Endothelial cell of umbilical vein (primary cell): Measurements from ENCODE around the gene AK5. TPM values are rescaled to one million over a fixed set of nuclear protein-coding genes. Genes with fewer than 3 reads are reported as not detected.

Source experiments
- BruUV-seq: library from RNA; stranded (reverse); fragments of 400-500 nt; replicated peaks from 2 replicates; lab custom pipeline; 2021; lab: Mats Ljungman, UMichigan
- CTCF ChIA-PET: fragments of 300-600, 350-600 bp; sonication (Branson Sonifier 250); formaldehyde crosslinking; loops from one replicate; lab custom pipeline; 2021; ENCODE audit warnings: antibody characterized with exemption, inconsistent platforms; lab: Charles Lee
- POLR2A ChIA-PET: fragments of 300-600, 350-600 bp; sonication (Branson Sonifier 250); formaldehyde crosslinking; loops from one replicate; lab custom pipeline; 2021; ENCODE audit warnings: antibody characterized with exemption, inconsistent platforms; lab: Charles Lee
- DNase-seq: peaks from one replicate; pipeline ENCODE4 v3.0.0-alpha.2; 2011; ENCODE audit warnings: low read depth, low spot score
- FAIRE-seq: peaks from 2 replicates; lab custom pipeline; 2011; peaks lifted over from hg19 to GRCh38; lab: Jason Lieb, UNC
- H2AFZ ChIP-seq: 2 replicates; pipeline ENCODE4 v1.6.0; 2012; ENCODE audit warnings: low read depth, low read length, control low read depth, inconsistent platforms
- H3K27ac ChIP-seq: 2 replicates; pipeline ENCODE4 v1.5.1; 2011; ENCODE audit warnings: low read depth, mild to moderate bottlenecking, control low read depth, low read length, moderate library complexity; ENCODE audit not compliant: insufficient read depth
- H3K27me3 ChIP-seq, 2 experiments: 2 replicates each; pipeline versions ENCODE4 v1.6.0 to v1.6.1; 2011; ENCODE audit warnings: low read length in 2 of 2, mixed read lengths in 1 of 2; ENCODE audit not compliant: control insufficient read depth in 2 of 2, insufficient read depth in 2 of 2
- H3K36me3 ChIP-seq, 2 experiments: 2 replicates in 1 of 2; 3 replicates in 1 of 2; pipeline ENCODE4 v1.5.1; 2011; ENCODE audit warnings: low read length in 2 of 2, mild to moderate bottlenecking in 1 of 2, moderate library complexity in 1 of 2; ENCODE audit not compliant: control insufficient read depth in 2 of 2, insufficient read depth in 2 of 2; ENCODE audit errors: extremely low read depth in 1 of 2
- H3K4me1 ChIP-seq: 3 replicates; pipeline ENCODE4 v1.5.1; 2011; ENCODE audit warnings: mild to moderate bottlenecking, low read length; ENCODE audit not compliant: control insufficient read depth, insufficient read depth; ENCODE audit errors: extremely low read depth
- H3K4me2 ChIP-seq: 2 replicates; pipeline ENCODE4 v1.6.1; 2011; ENCODE audit warnings: low read length, control low read depth, mixed read lengths; ENCODE audit not compliant: insufficient read depth
- H3K4me3 ChIP-seq, 3 experiments: fragments of 200-600 bp in 1 of 3; sonication (generic), shearing (Covaris generic) in 1 of 3; replicated peaks in 1 of 3; 2 replicates each; pipeline ENCODE4 v1.5.1; 2011 to 2016; ENCODE audit warnings: control low read depth in 3 of 3, low read length in 3 of 3, mild to moderate bottlenecking in 2 of 3, inconsistent platforms in 1 of 3, low read depth in 1 of 3, moderate library complexity in 1 of 3; ENCODE audit not compliant: insufficient read depth in 1 of 3
- H3K79me2 ChIP-seq: 2 replicates; pipeline ENCODE4 v1.6.0; 2012; ENCODE audit warnings: low read length, inconsistent platforms; ENCODE audit not compliant: control insufficient read depth, insufficient read depth
- H3K9ac ChIP-seq: replicated peaks from 2 replicates; pipeline ENCODE3; 2011; ENCODE audit warnings: low read length, control low read depth; ENCODE audit not compliant: insufficient read depth; ENCODE audit errors: extremely low read depth
- H3K9me1 ChIP-seq: replicated peaks from 3 replicates; pipeline ENCODE4 v1.6.0; 2011; ENCODE audit warnings: mild to moderate bottlenecking, low read length; ENCODE audit not compliant: control insufficient read depth, insufficient read depth; ENCODE audit errors: extremely low read depth
- H3K9me3 ChIP-seq: replicated peaks from 2 replicates; pipeline ENCODE4 v1.5.1; 2012; ENCODE audit warnings: low read length, inconsistent platforms; ENCODE audit not compliant: control insufficient read depth, insufficient read depth
- H4K20me1 ChIP-seq: replicated peaks from 2 replicates; pipeline ENCODE3; 2011; ENCODE audit warnings: mild to moderate bottlenecking, low read length; ENCODE audit not compliant: control insufficient read depth, insufficient read depth; ENCODE audit errors: extremely low read depth
- EZH2 ChIP-seq: IDR thresholded peaks from 2 replicates; pipeline ENCODE4 v1.6.1; 2012; ENCODE audit warnings: borderline replicate concordance, low read depth, mild to moderate bottlenecking, moderate library complexity, low read length, inconsistent platforms; ENCODE audit not compliant: severe bottlenecking
- FOS ChIP-seq: IDR thresholded peaks from 2 replicates; pipeline ENCODE4 v1.6.1; 2011; ENCODE audit warnings: mild to moderate bottlenecking, low read length, moderate library complexity, borderline replicate concordance; ENCODE audit not compliant: insufficient read depth
- GATA2 ChIP-seq: IDR thresholded peaks from 2 replicates; pipeline ENCODE4 v1.7.0; 2011; ENCODE audit warnings: low read depth, mild to moderate bottlenecking, moderate library complexity, mixed read lengths, low read length; ENCODE audit not compliant: insufficient read length, insufficient read depth
- JUN ChIP-seq: IDR thresholded peaks from 2 replicates; pipeline ENCODE4 v1.6.1; 2011; ENCODE audit warnings: borderline replicate concordance, low read depth; ENCODE audit not compliant: insufficient read length, insufficient read depth
- MYC ChIP-seq: IDR thresholded peaks from one replicate; pipeline ENCODE4 v1.6.1; 2011; ENCODE audit warnings: mild to moderate bottlenecking, low read depth, low read length
- POLR2A ChIP-seq: IDR thresholded peaks from 2 replicates; pipeline ENCODE4 v1.6.1; 2012; ENCODE audit warnings: low read depth, mild to moderate bottlenecking, control low read depth, low read length
- POLR2AphosphoS5 ChIP-seq: IDR thresholded peaks from 2 replicates; pipeline ENCODE4 v1.6.1; 2012; ENCODE audit warnings: low read depth, mild to moderate bottlenecking, control low read depth, low read length, moderate library complexity; ENCODE audit not compliant: insufficient read depth
- dilution Hi-C: fragments of 300-500 bp; cut with MboI; formaldehyde crosslinking; loops from one replicate; pipeline ENCODE4 v1.15.0; 2019; ENCODE audit warnings: low sequenced_read_pairs; ENCODE audit not compliant: extremely low pct_ligation_motif_present
- intact Hi-C: fragments of 100-400 bp; cut with micrococcal nuclease; formaldehyde crosslinking; loops from one replicate; pipeline ENCODE4 v1.10.0; 2022
- polyA plus RNA-seq, 4 experiments: library from polyadenylated mRNA; depleted of rRNA in 3 of 4; stranded (reverse) in 3 of 4; unstranded in 1 of 4; fragments of >200 nt; gene quantifications; 2 replicates each; pipeline versions ENCODE4 v1.2.1 to v1.2.3, GENCODE V29; 2011 to 2012; ENCODE audit warnings: missing spikeins in 1 of 4
- total RNA-seq: library from RNA; stranded (reverse); gene quantifications from 2 replicates; pipeline ENCODE4 v1.2.3, GENCODE V29; 2021
- TF ChIP-seq, protein P1 (sequence below), 2 donors: IDR thresholded peaks; 1 replicate in 1 of 2; 2 replicates in 1 of 2; pipeline ENCODE4 v1.5.1; 2011; ENCODE audit warnings: low read length in 2 of 2, mild to moderate bottlenecking in 2 of 2, moderate library complexity in 2 of 2, control low read depth in 1 of 2, inconsistent platforms in 1 of 2, low read depth in 1 of 2; ENCODE audit not compliant: insufficient read depth in 1 of 2; ENCODE audit errors: extremely low read depth in 1 of 2
- TF ChIP-seq, protein P2 (sequence below): IDR thresholded peaks from 2 replicates; pipeline ENCODE4 v1.6.1; 2011; ENCODE audit not compliant: insufficient read depth, insufficient read length

The AK5 gene
- total and polyA plus RNA-seq, 2 donors (not counting 3 experiments of a cell fraction or from before 2014, with no cell fraction given): 5.0 to 7.5 TPM

GRCh38 chr1:77313491-77313890, 31.7 kb downstream of the AK5 start:
- Histone ChIP-seq H3K27ac (no peak overlapping the region), H3K79me2 (no peaks in the 10 kb centered on the region), H3K4me2 (no peak overlapping the region), H4K20me1 (no peaks in the 10 kb centered on the region), H3K4me1 (no peaks in the 10 kb centered on the region), H3K36me3 (no peaks in the 10 kb centered on the region), H3K4me3 (no peak overlapping the region), H3K9ac (no peak overlapping the region), H2AFZ (peak overlapping the region; percentile 14), H3K9me3 (no peaks in the 10 kb centered on the region), H3K27me3 (no peaks in the 10 kb centered on the region), H3K9me1 (no peaks in the 10 kb centered on the region)
- no peak for FAIRE-seq
- intact Hi-C loops: loop anchor here (2.0 kb wide), 1 partner anchor 165 kb away; no protein-coding TSS in a partner anchor
- ChIA-PET CTCF (interaction anchor here (1.1 kb wide), 1 partner anchor 18 kb away, joined by 4 read pairs; no protein-coding TSS in a partner anchor), POLR2A (no interaction called here)
- no peak for TF ChIP-seq POLR2A
- TF ChIP-seq, protein P1, sequence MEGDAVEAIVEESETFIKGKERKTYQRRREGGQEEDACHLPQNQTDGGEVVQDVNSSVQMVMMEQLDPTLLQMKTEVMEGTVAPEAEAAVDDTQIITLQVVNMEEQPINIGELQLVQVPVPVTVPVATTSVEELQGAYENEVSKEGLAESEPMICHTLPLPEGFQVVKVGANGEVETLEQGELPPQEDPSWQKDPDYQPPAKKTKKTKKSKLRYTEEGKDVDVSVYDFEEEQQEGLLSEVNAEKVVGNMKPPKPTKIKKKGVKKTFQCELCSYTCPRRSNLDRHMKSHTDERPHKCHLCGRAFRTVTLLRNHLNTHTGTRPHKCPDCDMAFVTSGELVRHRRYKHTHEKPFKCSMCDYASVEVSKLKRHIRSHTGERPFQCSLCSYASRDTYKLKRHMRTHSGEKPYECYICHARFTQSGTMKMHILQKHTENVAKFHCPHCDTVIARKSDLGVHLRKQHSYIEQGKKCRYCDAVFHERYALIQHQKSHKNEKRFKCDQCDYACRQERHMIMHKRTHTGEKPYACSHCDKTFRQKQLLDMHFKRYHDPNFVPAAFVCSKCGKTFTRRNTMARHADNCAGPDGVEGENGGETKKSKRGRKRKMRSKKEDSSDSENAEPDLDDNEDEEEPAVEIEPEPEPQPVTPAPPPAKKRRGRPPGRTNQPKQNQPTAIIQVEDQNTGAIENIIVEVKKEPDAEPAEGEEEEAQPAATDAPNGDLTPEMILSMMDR (IDR thresholded peaks at IDR 0.05; ENCODE audit: extremely low read depth in 1 of 2, insufficient read depth in 1 of 2, low read depth in 1 of 2, low read length in 2 of 2): peak; percentile 18 to 55
- DNase-seq: peak; percentile 24
- dilution Hi-C loops: no loop called here
- BruUV-seq: no TSS peak

DNA sequence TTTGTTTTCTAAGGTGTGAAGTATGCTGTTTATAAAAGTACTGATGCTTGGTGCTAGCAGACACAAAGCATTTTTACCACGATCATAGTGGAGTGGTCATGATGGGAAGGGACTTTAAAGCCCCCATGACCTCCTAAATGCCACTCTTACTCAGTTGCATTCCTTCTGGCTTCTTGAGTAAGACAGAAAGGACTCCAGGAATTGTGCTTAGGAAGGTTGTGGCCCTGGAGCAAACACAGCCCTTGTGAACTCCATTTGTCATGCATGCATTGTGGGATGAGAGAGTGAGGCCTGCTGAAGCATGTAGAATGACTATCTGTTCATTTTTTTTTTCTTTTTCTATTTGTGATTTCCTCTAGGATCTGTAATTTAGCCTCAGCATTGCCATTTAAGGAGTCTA, 34.2 kb downstream of the AK5 start:
- Histone ChIP-seq H2AFZ (no peak overlapping the region), H3K4me2 (no peak overlapping the region), H3K9me3 (no peaks in the 10 kb centered on the region), H3K79me2 (no peaks in the 10 kb centered on the region), H4K20me1 (no peaks in the 10 kb centered on the region), H3K27ac (no peak overlapping the region), H3K27me3 (no peaks in the 10 kb centered on the region), H3K4me3 (no peak overlapping the region), H3K36me3 (no peaks in the 10 kb centered on the region), H3K9ac (no peak overlapping the region), H3K9me1 (no peaks in the 10 kb centered on the region), H3K4me1 (no peaks in the 10 kb centered on the region)
- TF ChIP-seq, protein P2, sequence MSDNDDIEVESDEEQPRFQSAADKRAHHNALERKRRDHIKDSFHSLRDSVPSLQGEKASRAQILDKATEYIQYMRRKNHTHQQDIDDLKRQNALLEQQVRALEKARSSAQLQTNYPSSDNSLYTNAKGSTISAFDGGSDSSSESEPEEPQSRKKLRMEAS: no peak
- no peak for TF ChIP-seq GATA2
- no peak for TF ChIP-seq POLR2A
- no peak for TF ChIP-seq FOS
- no peak for TF ChIP-seq EZH2
- TF ChIP-seq POLR2AphosphoS5: no peak
- no peak for TF ChIP-seq MYC
- TF ChIP-seq, protein P1 (IDR thresholded peaks at IDR 0.05; ENCODE audit: extremely low read depth in 1 of 2, insufficient read depth in 1 of 2, low read depth in 1 of 2, low read length in 2 of 2): no peak
- TF ChIP-seq JUN: no peak
- DNase-seq (no peak), FAIRE-seq (no peak)
- dilution Hi-C loops (no loop called here), intact Hi-C loops (no loop called here)
- no TSS peak for BruUV-seq
- POLR2A ChIA-PET: no interaction called here
- CTCF ChIA-PET: interaction anchor here (1.6 kb wide), 1 partner anchor 15 kb away, joined by 4 read pairs; no protein-coding TSS in a partner anchor
